ENCODE data around the gene SFT2D1. TPM values are rescaled to one million over a fixed set of nuclear protein-coding genes. Genes with fewer than 3 reads are reported as not detected.

SFT2D1 gene
- total RNA-seq, 1 donor from 2014 or later: 49.5 TPM

DNA sequence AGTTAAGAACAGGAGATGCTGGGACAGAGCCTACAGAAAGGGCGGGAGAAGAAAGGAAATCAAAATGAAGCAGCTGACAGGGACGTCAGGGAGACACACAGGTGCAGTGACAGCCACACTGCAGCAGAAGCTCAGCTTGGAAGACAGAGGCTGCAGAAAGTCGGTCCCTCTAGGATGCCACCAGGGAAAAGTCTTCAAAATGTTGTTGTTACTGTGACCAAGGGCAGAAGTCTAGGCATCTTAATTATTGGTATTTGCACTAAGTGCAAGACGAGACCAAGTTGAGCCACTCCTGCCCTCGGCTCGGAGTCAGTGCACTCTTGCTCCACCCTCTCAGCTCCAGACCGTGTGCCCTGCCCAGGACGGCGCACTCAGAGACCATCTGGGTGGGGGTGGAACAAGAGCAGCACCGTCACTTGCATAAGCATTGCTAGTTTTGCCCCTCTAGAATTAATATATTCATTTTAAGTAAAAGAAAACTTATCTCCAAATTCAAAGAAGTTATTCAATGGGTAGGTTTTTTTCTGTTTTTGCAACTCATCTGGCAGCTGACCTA, 36.7 kb downstream of the SFT2D1 start:
- TF ChIP-seq, protein P1, sequence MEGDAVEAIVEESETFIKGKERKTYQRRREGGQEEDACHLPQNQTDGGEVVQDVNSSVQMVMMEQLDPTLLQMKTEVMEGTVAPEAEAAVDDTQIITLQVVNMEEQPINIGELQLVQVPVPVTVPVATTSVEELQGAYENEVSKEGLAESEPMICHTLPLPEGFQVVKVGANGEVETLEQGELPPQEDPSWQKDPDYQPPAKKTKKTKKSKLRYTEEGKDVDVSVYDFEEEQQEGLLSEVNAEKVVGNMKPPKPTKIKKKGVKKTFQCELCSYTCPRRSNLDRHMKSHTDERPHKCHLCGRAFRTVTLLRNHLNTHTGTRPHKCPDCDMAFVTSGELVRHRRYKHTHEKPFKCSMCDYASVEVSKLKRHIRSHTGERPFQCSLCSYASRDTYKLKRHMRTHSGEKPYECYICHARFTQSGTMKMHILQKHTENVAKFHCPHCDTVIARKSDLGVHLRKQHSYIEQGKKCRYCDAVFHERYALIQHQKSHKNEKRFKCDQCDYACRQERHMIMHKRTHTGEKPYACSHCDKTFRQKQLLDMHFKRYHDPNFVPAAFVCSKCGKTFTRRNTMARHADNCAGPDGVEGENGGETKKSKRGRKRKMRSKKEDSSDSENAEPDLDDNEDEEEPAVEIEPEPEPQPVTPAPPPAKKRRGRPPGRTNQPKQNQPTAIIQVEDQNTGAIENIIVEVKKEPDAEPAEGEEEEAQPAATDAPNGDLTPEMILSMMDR (IDR thresholded peaks at IDR 0.05): no peak
- H3K9me3 Mint-ChIP-seq: no peaks in the 10 kb centered on the region
- peaks cover 6% of the 10 kb centered on the region for H3K4me1 Mint-ChIP-seq
- ChIA-PET POLR2A (interaction anchor here (1.0 kb wide), 1 partner anchor 10 kb away, joined by 6 read pairs; no protein-coding TSS in a partner anchor), CTCF (no interaction called here)
- H3K27me3 Mint-ChIP-seq: peaks cover 34% of the 10 kb centered on the region
- no peak overlapping the region for H3K27ac Mint-ChIP-seq
- H3K4me3 Mint-ChIP-seq: peak overlapping the region; percentile 68
- intact Hi-C loops (cut with micrococcal nuclease): no loop called here
- DNase-seq (no peak), ATAC-seq (ENCODE audit: low read depth) (no peak)
- no peaks in the 10 kb centered on the region for H3K36me3 Mint-ChIP-seq (ENCODE audit: low read depth)

DNA sequence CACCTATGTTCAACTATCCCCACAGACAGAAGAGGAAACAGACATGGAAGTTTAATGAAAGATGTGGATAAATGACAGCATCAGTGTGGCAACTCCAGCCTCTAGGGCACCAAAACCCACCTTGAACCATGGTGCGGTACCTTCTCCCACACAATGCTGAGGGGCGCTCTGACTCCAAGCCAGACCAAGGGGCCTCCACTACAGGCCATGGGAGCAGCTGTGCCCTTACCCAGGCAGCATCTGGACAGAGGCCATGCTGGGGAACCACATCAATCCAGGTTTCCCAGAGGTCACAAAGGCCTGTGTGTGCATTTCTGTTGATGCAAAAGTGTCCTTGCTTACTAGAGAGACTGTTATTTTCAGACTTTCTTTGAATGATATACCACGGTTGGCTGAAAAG, 38.2 kb downstream of the SFT2D1 start:
- ChIA-PET CTCF (interaction anchor here (1.0 to 3.5 kb wide), 2 partner anchors 9 to 27 kb away, joined by 3 to 15 read pairs; no protein-coding TSS in a partner anchor), POLR2A (no interaction called here)
- peaks cover 6% of the 10 kb centered on the region for H3K4me1 Mint-ChIP-seq
- ATAC-seq (ENCODE audit: low read depth) (no peak), DNase-seq (no peak)
- intact Hi-C loops (cut with micrococcal nuclease): no loop called here
- H3K9me3 Mint-ChIP-seq: no peaks in the 10 kb centered on the region
- no peak overlapping the region for H3K4me3 Mint-ChIP-seq
- TF ChIP-seq, protein P1 (IDR thresholded peaks at IDR 0.05): no peak
- H3K27me3 Mint-ChIP-seq: peaks cover 29% of the 10 kb centered on the region
- H3K36me3 Mint-ChIP-seq (ENCODE audit: low read depth): no peaks in the 10 kb centered on the region
- H3K27ac Mint-ChIP-seq: no peak overlapping the region

GRCh38 chr6:166301611-166302529, 40.5 kb downstream of the SFT2D1 start:
- peaks cover 32% of the 10 kb centered on the region for H3K27me3 Mint-ChIP-seq
- POLR2A ChIA-PET: no interaction called here
- intact Hi-C loops (cut with micrococcal nuclease): no loop called here

DNA sequence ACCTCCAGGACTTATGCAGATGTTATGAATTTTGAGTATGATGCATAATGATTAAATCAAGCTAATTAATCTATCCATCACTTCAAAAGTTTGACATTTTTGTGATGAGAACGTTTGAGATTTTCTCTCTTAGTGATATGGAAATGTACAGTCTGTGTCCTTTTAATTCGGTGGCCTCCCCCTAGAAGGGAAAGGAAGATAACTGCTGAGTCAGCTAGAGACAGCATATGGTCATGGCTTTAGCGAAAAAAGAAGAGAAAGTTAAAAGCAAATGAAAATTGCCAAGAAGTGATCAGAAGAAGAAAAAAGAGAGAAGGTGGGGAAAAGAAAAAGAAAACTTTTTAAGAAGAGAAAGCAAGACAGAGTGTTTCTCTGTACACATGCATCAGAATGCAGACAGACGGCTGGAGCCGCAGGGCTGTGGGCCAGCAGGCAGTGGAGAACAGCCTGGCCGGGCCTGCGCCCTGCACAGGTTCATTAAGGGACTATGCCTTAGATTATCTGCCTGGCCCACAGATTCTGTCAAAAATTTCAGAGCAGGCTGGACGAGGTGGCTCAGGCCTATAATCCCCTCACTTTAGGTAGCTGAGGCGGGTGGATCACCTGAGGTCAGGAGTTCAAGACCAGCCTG, 41.9 kb downstream of the SFT2D1 start:
- Mint-ChIP-seq H3K9me3 (no peaks in the 10 kb centered on the region), H3K4me3 (no peak overlapping the region), H3K27ac (no peak overlapping the region), H3K4me1 (peaks cover 8% of the 10 kb centered on the region), H3K27me3 (peaks cover 26% of the 10 kb centered on the region), H3K36me3 (ENCODE audit: low read depth) (no peaks in the 10 kb centered on the region)
- TF ChIP-seq, protein P1 (IDR thresholded peaks at IDR 0.05): no peak
- ChIA-PET POLR2A (no interaction called here), CTCF (no interaction called here)
- DNase-seq (no peak), ATAC-seq (ENCODE audit: low read depth) (no peak)
- intact Hi-C loops (cut with micrococcal nuclease): no loop called here

More at GRCh38 chr6:166301611-166302529, 40.5 kb downstream of the SFT2D1 start:
- DNase-seq (no peak), ATAC-seq (ENCODE audit: low read depth) (no peak)
- H3K4me1 Mint-ChIP-seq: peaks cover 2% of the 10 kb centered on the region
- no peaks in the 10 kb centered on the region for H3K9me3 Mint-ChIP-seq
- TF ChIP-seq, protein P1 (IDR thresholded peaks at IDR 0.05): no peak
- H3K27ac Mint-ChIP-seq: no peak overlapping the region
- H3K4me3 Mint-ChIP-seq: no peak overlapping the region
- no peaks in the 10 kb centered on the region for H3K36me3 Mint-ChIP-seq (ENCODE audit: low read depth)
- CTCF ChIA-PET: interaction anchor here (3.5 kb wide), 1 partner anchor 11 kb away, joined by 15 read pairs; no protein-coding TSS in a partner anchor

GRCh38 chr6:166297606-166298005, 44.7 kb downstream of the SFT2D1 start:
- TF ChIP-seq, protein P1 (IDR thresholded peaks at IDR 0.05): no peak
- peaks cover 20% of the 10 kb centered on the region for H3K27me3 Mint-ChIP-seq
- ATAC-seq (ENCODE audit: low read depth): no peak
- intact Hi-C loops (cut with micrococcal nuclease): no loop called here
- peaks cover 20% of the 10 kb centered on the region for H3K4me1 Mint-ChIP-seq
- no peaks in the 10 kb centered on the region for H3K36me3 Mint-ChIP-seq (ENCODE audit: low read depth)
- no peak for DNase-seq
- H3K27ac Mint-ChIP-seq: no peak overlapping the region
- no peaks in the 10 kb centered on the region for H3K9me3 Mint-ChIP-seq
- ChIA-PET POLR2A (no interaction called here), CTCF (no interaction called here)
- no peak overlapping the region for H3K4me3 Mint-ChIP-seq

Data from activated B cell treated with CpG ODN at 0.5 μM for 24 hours (primary cell).